GM19351 (cell line): ENCODE data around the gene FBXO17.
"Not testable (repeated sequence)": the region's sequence is repeated elsewhere in the genome, so short reads cannot be mapped to it uniquely, and the experiment has no call there.

Source experiments
- ATAC-seq: cut with Tn5 transposase; IDR thresholded peaks from one replicate; pipeline ENCODE4 v1.9.1; 2021; ENCODE audit warnings: mild to moderate bottlenecking, moderate library complexity; ENCODE audit not compliant: unreplicated experiment

Gene FBXO17

DNA sequence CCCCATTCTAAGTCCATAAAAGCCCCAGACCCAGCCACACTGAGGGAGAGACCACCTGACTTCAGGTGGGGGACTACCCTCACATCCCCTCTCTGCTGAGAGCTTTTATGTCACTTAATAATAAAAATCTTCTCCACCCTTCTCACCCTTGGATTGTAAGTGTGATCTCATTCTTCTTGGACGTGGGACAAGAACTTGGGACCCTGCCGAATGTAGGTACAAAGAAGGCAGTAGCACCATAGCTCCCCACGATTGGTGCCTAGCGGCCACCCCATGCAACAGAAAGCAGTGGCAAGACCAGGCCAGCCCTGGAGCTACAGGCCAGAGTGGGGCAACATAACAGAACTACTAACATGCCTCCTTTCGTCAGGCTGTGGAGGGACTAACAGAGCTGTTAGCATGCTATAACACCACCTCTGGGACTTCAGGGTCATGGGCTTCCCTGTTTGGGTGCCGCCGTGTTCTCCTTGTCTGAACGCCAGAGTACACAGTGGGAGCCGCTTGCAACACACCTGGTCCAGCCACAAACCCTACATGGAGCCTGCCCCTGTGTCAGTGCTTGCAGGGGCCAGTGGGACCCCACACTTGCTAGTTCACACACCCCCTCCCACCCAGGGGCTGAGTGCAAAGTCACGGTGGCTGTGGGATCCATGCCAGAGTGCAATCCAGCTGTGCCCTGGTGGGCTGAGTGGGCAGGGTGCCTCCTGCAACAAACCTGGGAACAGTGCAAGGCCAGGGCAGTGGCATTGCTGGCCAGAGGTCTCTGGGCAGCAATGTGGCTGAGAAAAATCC lies 5.2 kb upstream of the FBXO17 start:
- no peak for ATAC-seq

DNA sequence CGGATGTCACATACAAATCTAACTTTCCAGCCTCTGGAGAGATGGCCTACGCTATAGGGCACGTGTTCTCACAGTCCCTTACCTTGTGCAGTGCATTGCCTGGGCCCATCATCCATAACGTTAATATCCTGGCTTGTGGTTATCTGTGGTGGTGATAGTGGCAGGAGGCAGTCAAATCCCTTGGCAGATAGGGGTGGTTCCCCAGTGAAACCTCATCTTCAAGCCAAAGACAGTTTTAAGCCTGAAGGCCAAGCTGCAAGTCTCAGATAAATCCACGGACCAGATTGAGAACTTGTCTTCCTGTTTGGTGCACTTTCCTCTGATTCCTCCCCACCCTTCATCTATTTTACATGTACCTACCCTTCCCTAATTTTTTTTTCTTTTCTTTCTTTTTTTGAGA lies 4.3 kb upstream of the FBXO17 start:
- no peak for ATAC-seq

- no peak for ATAC-seq
Measured at GRCh38 chr19:38978326-38978689, 2.8 kb upstream of the FBXO17 start.

DNA sequence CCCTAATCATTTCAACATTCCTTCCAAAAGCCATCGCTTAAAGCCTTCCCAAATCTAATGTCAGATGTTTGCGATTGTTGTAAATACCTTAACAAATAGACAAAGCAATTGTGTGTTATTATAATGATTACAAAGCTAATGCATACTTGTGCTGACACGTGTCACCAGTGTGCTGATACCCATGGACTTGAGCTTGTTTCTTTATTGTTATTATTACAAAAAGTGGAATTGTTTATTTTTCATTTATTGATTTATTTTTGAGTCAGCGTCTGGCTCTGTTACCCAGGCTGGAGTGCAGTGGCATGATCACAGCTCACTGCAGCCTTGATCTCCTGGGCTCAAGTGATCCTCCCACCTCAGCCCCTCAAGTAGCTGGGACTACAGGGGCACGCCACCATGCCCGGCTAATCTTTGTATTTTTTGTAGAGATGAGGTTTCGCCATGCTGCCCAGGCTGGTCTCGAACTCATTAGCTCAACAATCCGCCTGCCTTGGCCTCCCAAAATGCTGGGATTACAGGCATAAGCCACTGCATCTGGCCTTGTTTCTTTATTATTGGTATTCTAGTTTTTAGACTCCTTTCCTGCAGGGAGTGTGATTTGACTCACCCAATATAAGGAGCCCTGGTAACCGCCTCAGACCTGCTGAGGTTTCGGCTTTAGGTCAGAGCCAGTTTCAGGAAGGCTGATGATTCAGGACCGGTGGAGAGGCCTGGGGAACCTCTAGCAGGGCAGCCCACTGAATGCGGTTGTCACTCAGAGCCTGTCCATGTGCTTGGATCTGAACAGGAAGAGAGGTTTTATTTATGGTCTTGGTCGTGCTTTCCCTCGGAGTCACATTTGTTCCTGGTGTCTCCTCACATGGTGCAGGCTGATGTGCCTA lies 2.1 kb upstream of the FBXO17 start:
- peak; percentile 71 for ATAC-seq

- ATAC-seq: no peak
Measured at GRCh38 chr19:38975861-38976271, 324 bp upstream of the FBXO17 start.

DNA sequence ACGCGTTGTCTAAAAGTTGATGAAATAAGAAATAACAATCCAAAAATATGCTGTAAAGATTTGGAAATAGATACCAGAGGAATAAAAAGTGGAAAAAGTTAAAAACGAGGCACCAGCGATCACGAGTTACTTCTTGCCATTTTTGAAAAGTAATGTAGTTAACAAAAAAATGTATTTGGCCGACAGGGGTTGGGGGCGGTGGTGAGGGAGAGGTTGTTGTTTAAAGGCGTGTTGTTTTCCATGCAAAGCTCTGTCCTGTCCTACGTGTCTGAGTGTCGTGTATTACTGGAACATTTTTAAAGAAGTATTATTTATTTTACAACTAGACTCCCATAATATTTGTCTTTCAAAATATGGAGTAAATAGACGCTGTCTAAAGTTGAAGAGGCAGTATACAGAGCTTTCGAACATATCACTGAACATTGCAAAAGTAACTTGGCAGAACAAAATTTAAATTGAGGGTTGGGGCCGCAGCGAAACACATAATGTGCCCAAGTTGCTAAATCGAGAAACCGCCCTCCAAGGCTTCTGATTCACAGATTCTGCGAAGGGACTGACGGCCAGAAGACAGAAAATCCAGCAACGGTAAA lies 823 bp downstream of the FBXO17 start:
- ATAC-seq: no peak

DNA sequence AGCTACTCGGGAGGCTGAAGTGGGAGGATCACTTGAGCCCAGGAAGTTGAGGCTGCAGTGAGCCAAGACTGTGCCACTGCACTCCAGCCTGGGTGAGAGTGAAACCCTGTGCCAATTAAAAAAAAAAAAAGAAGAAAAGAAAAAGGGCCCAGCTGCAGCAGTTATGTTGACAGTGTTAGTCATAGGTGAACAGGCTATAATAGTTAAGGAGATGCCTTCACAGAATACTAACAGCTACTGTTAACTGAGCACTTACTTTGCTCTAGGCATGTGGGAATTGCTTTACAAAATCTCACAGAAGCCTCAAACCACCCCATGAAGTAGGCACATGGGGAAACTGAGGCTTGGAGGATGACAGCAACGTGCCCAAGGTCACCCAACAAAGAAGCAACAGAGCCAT lies 3.9 kb downstream of the FBXO17 start:
- ATAC-seq: no peak

GRCh38 chr19:38970664-38971532 lies 4.6 kb downstream of the FBXO17 start:
- ATAC-seq: no peak

- not testable (repeated sequence) for ATAC-seq
Measured at GRCh38 chr19:38966149-38966548, 9.4 kb downstream of the FBXO17 start.

- ATAC-seq: no peak
Measured at GRCh38 chr19:38964738-38965137, 10.8 kb downstream of the FBXO17 start.

GRCh38 chr19:38959618-38960017 lies 15.9 kb downstream of the FBXO17 start:
- no peak for ATAC-seq

DNA sequence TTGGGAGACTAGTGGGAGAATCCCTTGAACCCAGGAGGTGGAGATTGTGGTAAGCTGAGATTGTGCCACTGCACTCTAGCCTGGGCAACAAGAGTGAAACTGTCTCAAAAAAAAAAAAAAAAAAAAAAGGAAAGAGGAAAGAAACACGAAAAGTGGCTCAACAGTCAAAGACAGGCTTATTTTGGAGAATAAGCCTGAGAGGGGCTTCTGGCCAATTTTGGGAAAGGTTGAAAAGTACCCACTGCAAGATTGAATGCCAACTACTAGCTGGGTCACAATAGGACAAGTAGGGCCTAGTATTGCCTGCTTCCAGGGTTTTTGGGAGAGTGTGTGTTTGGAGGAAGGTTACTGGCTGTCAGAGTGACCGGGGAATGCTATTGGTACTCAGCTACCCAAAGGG lies 17.2 kb downstream of the FBXO17 start:
- no peak for ATAC-seq

DNA sequence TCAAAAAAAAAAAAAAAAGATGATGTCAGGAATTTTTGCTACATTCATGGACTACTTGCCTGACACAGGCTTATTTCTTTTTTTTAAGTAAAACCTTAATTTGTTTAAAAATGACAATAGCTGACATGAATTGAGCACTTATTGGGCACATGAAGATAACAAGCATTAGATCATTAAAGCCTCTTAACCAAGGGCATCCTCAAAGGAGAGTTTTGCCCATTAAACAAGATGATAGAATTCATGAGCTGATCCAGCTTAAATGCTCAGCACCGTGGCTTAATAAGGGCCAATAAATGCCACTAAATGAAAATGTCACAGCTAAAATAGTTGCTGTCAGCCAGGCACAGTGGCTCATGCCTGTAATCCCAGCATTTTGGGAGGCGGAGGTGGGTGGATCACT lies 19.3 kb downstream of the FBXO17 start:
- no peak for ATAC-seq

DNA sequence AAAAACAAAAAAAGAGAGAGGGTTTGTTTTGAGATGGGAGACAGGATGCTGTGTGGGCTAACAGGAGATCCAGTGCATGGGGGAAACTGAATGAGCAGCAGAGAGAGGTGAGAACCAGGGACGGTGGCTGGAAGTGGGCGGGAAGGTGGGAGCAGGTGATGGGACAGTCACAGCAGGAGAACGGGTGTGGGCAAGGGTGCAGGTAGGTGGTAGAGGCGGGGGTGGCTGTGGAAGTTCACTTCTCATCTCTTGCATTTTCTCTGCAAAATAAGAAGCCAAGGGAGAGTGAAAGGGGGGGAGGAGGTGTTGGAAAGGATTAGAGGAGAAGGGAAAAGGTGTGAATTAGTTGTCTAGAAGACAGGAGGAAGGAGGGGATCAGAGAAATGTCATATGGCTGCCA lies 21.9 kb downstream of the FBXO17 start:
- no peak for ATAC-seq

DNA sequence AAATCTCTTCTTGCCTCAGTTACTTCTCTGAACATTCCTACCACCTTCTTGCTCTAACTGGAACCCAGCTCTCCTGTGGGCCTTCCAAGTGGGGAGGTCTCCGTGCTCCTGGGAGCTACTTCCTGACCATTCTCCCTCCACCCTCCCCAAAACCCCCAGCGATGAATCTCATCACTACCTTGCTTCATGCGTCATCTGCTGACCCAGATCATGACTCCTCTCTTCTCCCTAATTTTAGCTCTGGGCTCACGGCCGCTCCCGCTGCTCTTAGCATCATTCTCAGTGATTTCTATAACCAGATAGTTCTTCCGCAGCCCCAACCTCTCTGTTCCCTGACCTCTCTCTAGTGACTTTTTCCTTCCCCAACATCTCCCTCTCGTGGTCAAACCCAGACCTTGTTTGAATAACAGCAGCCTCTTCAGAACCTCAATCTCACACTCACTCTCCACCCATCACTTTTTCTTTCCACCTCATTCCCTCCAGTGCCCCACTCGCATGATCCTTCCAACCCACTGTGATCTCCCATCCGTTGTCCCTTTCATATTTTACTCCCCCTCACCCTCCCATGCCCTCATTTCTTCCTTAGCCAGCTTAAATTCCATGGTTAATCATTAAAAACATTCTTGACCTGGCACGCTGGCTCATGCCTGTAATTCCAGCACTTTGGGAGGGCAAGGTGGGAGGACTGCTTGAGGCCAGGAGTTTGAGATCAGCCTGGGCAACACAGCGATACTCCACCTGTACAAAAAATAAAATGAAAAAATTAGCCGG lies 23.0 kb downstream of the FBXO17 start:
- no peak for ATAC-seq

DNA sequence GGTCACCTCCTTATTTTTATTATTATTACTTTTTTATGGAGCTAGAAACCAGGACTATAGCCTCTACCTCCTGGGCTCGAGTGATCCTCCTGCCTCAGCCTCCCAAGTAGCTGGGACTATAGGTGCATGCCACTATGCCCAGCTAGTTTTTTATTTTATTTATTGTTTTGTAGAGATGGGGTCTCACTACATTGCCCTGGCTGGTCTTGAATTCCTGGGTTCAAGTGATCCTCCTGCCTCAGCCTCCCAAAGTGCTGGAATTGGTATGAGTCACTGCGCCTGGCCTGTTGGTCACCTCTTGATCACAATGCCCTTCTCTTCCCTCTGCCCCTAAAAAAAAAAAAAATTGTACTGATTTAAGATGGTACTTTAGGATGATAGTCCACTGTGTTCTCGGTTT lies 24.4 kb downstream of the FBXO17 start:
- no peak for ATAC-seq

- ATAC-seq: no peak
Measured at GRCh38 chr19:38949580-38950367, 25.8 kb downstream of the FBXO17 start.

- ATAC-seq: no peak
Measured at GRCh38 chr19:38946229-38947010, 29.1 kb downstream of the FBXO17 start.
